ENCODE measurements around the gene GPR89A.
"Not testable (repeated sequence)": the region's sequence is repeated elsewhere in the genome, so short reads cannot be mapped to it uniquely, and the experiment has no call there.

DNA sequence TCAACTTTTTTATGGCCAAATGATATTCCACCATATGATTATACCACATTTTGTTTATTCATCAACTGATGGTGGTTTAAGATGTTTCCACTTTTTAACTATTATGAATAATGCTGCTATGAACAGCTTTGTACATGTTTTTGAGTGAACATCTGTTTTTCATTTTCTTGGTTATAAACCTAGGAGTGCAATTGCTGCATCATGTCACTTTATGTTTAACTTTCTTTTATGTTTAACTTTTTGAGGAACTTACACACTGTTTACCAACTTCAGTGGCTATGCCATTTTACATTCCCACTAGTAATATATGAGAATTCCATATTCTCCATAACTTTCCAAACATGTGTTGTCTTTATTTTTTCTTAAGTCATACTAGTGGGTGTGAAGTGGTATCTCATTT lies 12.4 kb upstream of the GPR89A start:
- TF ChIP-seq EZH2 (IDR thresholded peaks at IDR 0.05); POLR2AphosphoS5 (IDR thresholded peaks at IDR 0.05; ENCODE audit: borderline replicate concordance, low read depth, low read length); FOXP2 (optimal IDR thresholded peaks at IDR 0.05; ENCODE audit: control extremely low read depth, extremely low read length, insufficient read depth): not testable (repeated sequence)

Data from SK-N-MC (cell line).